ENCODE data around the gene PLA2G1B. TPM values are rescaled to one million over a fixed set of nuclear protein-coding genes. Genes with fewer than 3 reads are reported as not detected.

PLA2G1B gene
- total RNA-seq, result 0.25 TPM in 1 of 2 replicates, not detected in the other

GRCh38 chr12:120327593-120327992, at the start of gene PLA2G1B:
TSS of gene PLA2G1B (minus strand) at chr12:120327779. CDS start at chr12:120327753, 26 bp downstream.

GRCh38 chr12:120368789-120369602, 41.4 kb upstream of the PLA2G1B start, which contains the start of gene MSI1:
TSS of gene MSI1 (minus strand) at chr12:120369164. CDS start at chr12:120369091, 73 bp downstream.

GRCh38 chr12:120301962-120302815, 25.4 kb downstream of the PLA2G1B start, which contains the start of gene SIRT4:
TSS of gene SIRT4 (plus strand) at chr12:120302321. CDS start at chr12:120303562, 1,241 bp downstream.

GRCh38 chr12:120292661-120293531, 34.7 kb downstream of the PLA2G1B start, which contains the start of gene RNU4-1:
TSS of gene RNU4-1 (minus strand) at chr12:120293237.

Other genes with a start within 250 kb of the PLA2G1B start
- gene RAB35, start 211.0 kb downstream of the PLA2G1B start, total RNA-seq, result 27.2 and 31.4 TPM in 2 replicates
- 73.9 and 92.3 TPM in 2 replicates for gene GCN1, start 133.1 kb downstream of the PLA2G1B start, total RNA-seq
- gene RPLP0, start 126.7 kb downstream of the PLA2G1B start, total RNA-seq, result 3,700 and 3,777 TPM in 2 replicates
- gene PXN, start 62.0 kb downstream of the PLA2G1B start, total RNA-seq, result 14.5 and 24.4 TPM in 2 replicates
- gene RNU4-2, start 35.9 kb downstream of the PLA2G1B start, total RNA-seq, result under 0.01 TPM in 2 replicates
- under 0.01 TPM in 1 of 2 replicates, not detected in the other for gene RNU4-1, start 34.5 kb downstream of the PLA2G1B start, total RNA-seq
- 0.79 and 0.87 TPM in 2 replicates for gene SIRT4, start 25.5 kb downstream of the PLA2G1B start, total RNA-seq
- not detected in 2 replicates for gene MSI1, start 41.4 kb upstream of the PLA2G1B start, total RNA-seq
- 480 and 586 TPM in 2 replicates for gene COX6A1, start 110.3 kb upstream of the PLA2G1B start, total RNA-seq
- gene TRIAP1, start 118.6 kb upstream of the PLA2G1B start, total RNA-seq, result 17.6 and 19.0 TPM in 2 replicates
- gene GATC, start 118.7 kb upstream of the PLA2G1B start, total RNA-seq, result 18.6 and 19.8 TPM in 2 replicates
- 151 and 223 TPM in 2 replicates for gene SRSF9, start 142.0 kb upstream of the PLA2G1B start, total RNA-seq
- gene DYNLL1, start 168.3 kb upstream of the PLA2G1B start, total RNA-seq, result 377 and 386 TPM in 2 replicates
- gene COQ5, start 201.4 kb upstream of the PLA2G1B start, total RNA-seq, result 27.9 and 33.1 TPM in 2 replicates
- gene RNF10, start 206.6 kb upstream of the PLA2G1B start, total RNA-seq, result 132 and 182 TPM in 2 replicates

Measured in aortic smooth muscle cell (primary cell).